ENCODE results near the gene DEFB124. TPM values are rescaled to one million over a fixed set of nuclear protein-coding genes. Genes with fewer than 3 reads are reported as not detected.
"Not testable (repeated sequence)": the region's sequence is repeated elsewhere in the genome, so short reads cannot be mapped to it uniquely, and the experiment has no call there.

Gene DEFB124
- total RNA-seq, result not detected

- H3K4me1 ChIP-seq (ENCODE audit: insufficient read depth, low read length), result peaks cover 17% of the 10 kb centered on the region
- H3K4me3 ChIP-seq (ENCODE audit: low read length), result no peak within 1 kb of the TSS
- peaks cover 28% of the 10 kb centered on the region for H3K27me3 ChIP-seq (ENCODE audit: insufficient read depth, low read length)
- H3K9me3 ChIP-seq (ENCODE audit: low read depth, low read length), result no peaks in the 10 kb centered on the region
These were observed at the start of gene DEFB124, which contains the start of gene REM1 for GRCh38 chr20:31474758-31475427. TSS of gene DEFB124 (minus strand) at chr20:31475127. CDS start at chr20:31473013, 2,114 bp downstream. TSS of gene REM1 (plus strand) at chr20:31475288. CDS start at chr20:31476446, 1,158 bp downstream.

- H3K4me3 ChIP-seq (ENCODE audit: low read length), result no peak overlapping the region
- no peaks in the 10 kb centered on the region for H3K27me3 ChIP-seq (ENCODE audit: insufficient read depth, low read length)
- H3K4me1 ChIP-seq (ENCODE audit: insufficient read depth, low read length), result peaks cover 69% of the 10 kb centered on the region
- H3K9me3 ChIP-seq (ENCODE audit: low read depth, low read length), result no peaks in the 10 kb centered on the region
These were observed 48.7 kb upstream of the DEFB124 start for GRCh38 chr20:31523361-31524283.

GRCh38 chr20:31522731-31523130 is 47.8 kb upstream of the DEFB124 start:
- no peaks in the 10 kb centered on the region for H3K9me3 ChIP-seq (ENCODE audit: low read depth, low read length)
- H3K4me1 ChIP-seq (ENCODE audit: insufficient read depth, low read length), result peaks cover 72% of the 10 kb centered on the region
- H3K27me3 ChIP-seq (ENCODE audit: insufficient read depth, low read length), result no peaks in the 10 kb centered on the region
- H3K4me3 ChIP-seq (ENCODE audit: low read length), result no peak overlapping the region

GRCh38 chr20:31521267-31521666 is 46.3 kb upstream of the DEFB124 start:
- not testable (repeated sequence) for H3K4me3 ChIP-seq (ENCODE audit: low read length); H3K9me3 ChIP-seq (ENCODE audit: low read depth, low read length); H3K27me3 ChIP-seq (ENCODE audit: insufficient read depth, low read length)
- peaks cover 87% of the 10 kb centered on the region for H3K4me1 ChIP-seq (ENCODE audit: insufficient read depth, low read length)

GRCh38 chr20:31517373-31517772 is 42.4 kb upstream of the DEFB124 start:
- no peaks in the 10 kb centered on the region for H3K27me3 ChIP-seq (ENCODE audit: insufficient read depth, low read length)
- no peak overlapping the region for H3K4me3 ChIP-seq (ENCODE audit: low read length)
- H3K9me3 ChIP-seq (ENCODE audit: low read depth, low read length), result no peaks in the 10 kb centered on the region
- peaks cover 70% of the 10 kb centered on the region for H3K4me1 ChIP-seq (ENCODE audit: insufficient read depth, low read length)

GRCh38 chr20:31516651-31517050 is 41.7 kb upstream of the DEFB124 start:
- H3K27me3 ChIP-seq (ENCODE audit: insufficient read depth, low read length), result no peaks in the 10 kb centered on the region
- no peaks in the 10 kb centered on the region for H3K9me3 ChIP-seq (ENCODE audit: low read depth, low read length)
- H3K4me1 ChIP-seq (ENCODE audit: insufficient read depth, low read length), result peaks cover 63% of the 10 kb centered on the region
- H3K4me3 ChIP-seq (ENCODE audit: low read length), result no peak overlapping the region

- H3K9me3 ChIP-seq (ENCODE audit: low read depth, low read length), result no peaks in the 10 kb centered on the region
- H3K4me3 ChIP-seq (ENCODE audit: low read length), result no peak overlapping the region
- peaks cover 58% of the 10 kb centered on the region for H3K4me1 ChIP-seq (ENCODE audit: insufficient read depth, low read length)
- no peaks in the 10 kb centered on the region for H3K27me3 ChIP-seq (ENCODE audit: insufficient read depth, low read length)
These were observed 41.2 kb upstream of the DEFB124 start for GRCh38 chr20:31516166-31516565.

- Histone ChIP-seq H3K9me3 (ENCODE audit: low read depth, low read length) (no peaks in the 10 kb centered on the region), H3K4me3 (ENCODE audit: low read length) (peak overlapping the region; percentile 84), H3K27me3 (ENCODE audit: insufficient read depth, low read length) (no peaks in the 10 kb centered on the region), H3K4me1 (ENCODE audit: insufficient read depth, low read length) (peaks cover 54% of the 10 kb centered on the region)
These were observed 40.8 kb upstream of the DEFB124 start for GRCh38 chr20:31515775-31516107.

GRCh38 chr20:31515072-31515774 is 40.3 kb upstream of the DEFB124 start:
- peak overlapping the region; percentile 84 for H3K4me3 ChIP-seq (ENCODE audit: low read length)
- H3K9me3 ChIP-seq (ENCODE audit: low read depth, low read length), result no peaks in the 10 kb centered on the region
- H3K27me3 ChIP-seq (ENCODE audit: insufficient read depth, low read length), result no peaks in the 10 kb centered on the region
- peaks cover 48% of the 10 kb centered on the region for H3K4me1 ChIP-seq (ENCODE audit: insufficient read depth, low read length)

- peaks cover 40% of the 10 kb centered on the region for H3K4me1 ChIP-seq (ENCODE audit: insufficient read depth, low read length)
- peak within 1 kb of the TSS; percentile 84 for H3K4me3 ChIP-seq (ENCODE audit: low read length)
- no peaks in the 10 kb centered on the region for H3K27me3 ChIP-seq (ENCODE audit: insufficient read depth, low read length)
- H3K9me3 ChIP-seq (ENCODE audit: low read depth, low read length), result no peaks in the 10 kb centered on the region
These were observed 39.5 kb upstream of the DEFB124 start, which contains the start of gene HM13 for GRCh38 chr20:31514154-31515071. TSS of gene HM13 (plus strand) at chr20:31514442. CDS start at chr20:31514552, 110 bp downstream.

- H3K4me1 ChIP-seq (ENCODE audit: insufficient read depth, low read length), result no peaks in the 10 kb centered on the region
- H3K4me3 ChIP-seq (ENCODE audit: low read length), result no peak overlapping the region
- H3K27me3 ChIP-seq (ENCODE audit: insufficient read depth, low read length), result no peaks in the 10 kb centered on the region
- no peaks in the 10 kb centered on the region for H3K9me3 ChIP-seq (ENCODE audit: low read depth, low read length)
These were observed 33.8 kb upstream of the DEFB124 start for GRCh38 chr20:31508517-31509244.

GRCh38 chr20:31505903-31506302 is 31.0 kb upstream of the DEFB124 start:
- H3K9me3 ChIP-seq (ENCODE audit: low read depth, low read length), result no peaks in the 10 kb centered on the region
- H3K4me1 ChIP-seq (ENCODE audit: insufficient read depth, low read length), result no peaks in the 10 kb centered on the region
- no peaks in the 10 kb centered on the region for H3K27me3 ChIP-seq (ENCODE audit: insufficient read depth, low read length)
- H3K4me3 ChIP-seq (ENCODE audit: low read length), result no peak overlapping the region

- not testable (repeated sequence) for H3K4me3 ChIP-seq (ENCODE audit: low read length); H3K27me3 ChIP-seq (ENCODE audit: insufficient read depth, low read length); H3K9me3 ChIP-seq (ENCODE audit: low read depth, low read length); H3K4me1 ChIP-seq (ENCODE audit: insufficient read depth, low read length)
These were observed 28.2 kb upstream of the DEFB124 start for GRCh38 chr20:31502884-31503673.

Measured in mononuclear cell (primary cell).